Stimulated activated CD4-positive, alpha-beta T cell treated with anti-CD3 and anti-CD28 coated beads, Interleukin-2, amount 100 ng/mL, for 24 hours (primary cell): Measurements from ENCODE around the gene PAX5.

Source experiments
- DNase-seq, 2 donors: peaks; one replicate each; pipeline ENCODE4 v3.0.0-alpha.2; 2020

Gene PAX5

DNA sequence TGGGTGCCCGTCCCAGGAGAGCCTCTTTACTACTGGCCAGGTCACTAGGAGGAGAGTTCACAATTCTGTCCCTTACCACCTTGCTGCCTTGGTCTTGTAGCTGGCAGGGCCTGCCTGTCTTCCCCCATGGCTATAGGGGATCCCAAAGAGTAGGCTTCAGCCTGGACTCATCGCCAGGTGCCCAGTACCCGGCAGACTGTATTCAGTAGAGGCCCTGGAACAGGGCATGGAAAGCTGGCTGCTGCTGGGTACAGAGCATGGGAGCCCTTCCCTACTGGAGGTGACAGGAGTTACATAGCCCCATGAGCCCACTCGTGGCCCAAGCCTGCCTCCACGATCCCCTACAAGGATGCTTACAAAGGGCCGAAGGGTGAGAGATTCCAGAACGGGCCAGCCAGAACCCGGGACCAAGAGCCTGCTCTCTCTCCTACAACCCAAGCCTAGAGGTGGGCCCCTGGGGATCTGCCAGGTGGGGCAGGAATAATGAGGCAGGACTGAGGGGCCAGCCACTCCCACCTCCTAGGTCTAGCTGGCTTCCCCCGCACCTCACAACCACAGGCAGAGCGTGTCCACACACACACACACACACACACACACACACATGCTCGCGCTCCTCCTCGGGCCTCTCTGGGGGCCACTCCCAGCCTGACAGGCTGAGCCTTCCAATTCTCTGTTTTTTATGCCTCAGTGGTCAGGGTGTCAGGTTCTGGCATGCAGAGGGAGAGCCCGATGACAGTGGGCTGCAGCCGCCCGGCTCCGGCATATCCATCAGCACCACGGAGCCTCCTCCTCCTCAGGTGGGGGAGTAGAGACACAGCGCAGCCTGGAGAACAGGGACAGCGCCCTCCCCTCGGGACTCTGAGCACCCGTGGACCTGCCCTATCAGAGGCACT, 186.0 kb downstream of the PAX5 start:
- no peak for DNase-seq

- DNase-seq, result no peak
Measured at GRCh38 chr9:36846621-36847020, 187.4 kb downstream of the PAX5 start.

GRCh38 chr9:36845844-36846243, 188.2 kb downstream of the PAX5 start:
- DNase-seq, result no peak

DNA sequence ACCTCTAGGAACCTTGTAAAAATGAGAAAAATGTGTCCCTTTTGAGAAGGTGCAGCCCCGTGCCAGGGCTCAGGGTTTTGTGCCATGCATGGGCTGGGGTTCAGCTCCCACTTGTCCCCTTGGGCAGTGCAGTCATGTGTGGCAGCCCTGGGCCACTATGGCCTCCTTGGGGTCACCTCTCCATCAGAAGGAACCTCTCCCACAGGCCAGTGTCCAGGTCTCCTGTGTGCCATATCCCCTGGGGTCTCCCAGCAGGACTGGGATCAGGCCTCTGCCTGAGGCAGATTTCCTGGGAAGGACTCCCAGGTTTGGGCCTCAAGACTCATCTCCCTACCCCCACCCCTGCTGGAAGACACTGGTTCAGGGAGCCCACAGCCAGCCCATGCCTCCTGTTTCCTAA, 189.1 kb downstream of the PAX5 start:
- no peak for DNase-seq

DNA sequence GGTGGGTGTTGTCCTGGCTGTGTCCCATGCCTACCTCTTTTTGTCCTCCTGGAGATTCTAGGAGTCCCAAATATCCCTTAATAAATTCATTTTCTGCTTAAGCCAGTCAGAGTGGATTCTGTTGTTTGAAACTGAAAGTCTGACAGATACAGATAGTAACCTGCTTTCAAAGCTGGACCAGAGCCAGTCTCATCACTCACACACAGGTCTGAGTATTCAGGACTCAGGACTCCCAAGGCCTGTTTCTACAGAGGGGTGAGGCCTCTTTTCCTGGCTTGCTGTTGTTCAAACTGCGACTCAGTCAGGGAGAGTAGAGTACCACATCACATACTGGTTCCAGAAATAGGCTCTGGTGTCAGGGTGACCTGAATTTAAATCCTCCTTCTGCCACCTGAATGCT, 190.1 kb downstream of the PAX5 start:
- no peak for DNase-seq

GRCh38 chr9:36842560-36843530, 191.2 kb downstream of the PAX5 start:
- DNase-seq, result no peak

DNA sequence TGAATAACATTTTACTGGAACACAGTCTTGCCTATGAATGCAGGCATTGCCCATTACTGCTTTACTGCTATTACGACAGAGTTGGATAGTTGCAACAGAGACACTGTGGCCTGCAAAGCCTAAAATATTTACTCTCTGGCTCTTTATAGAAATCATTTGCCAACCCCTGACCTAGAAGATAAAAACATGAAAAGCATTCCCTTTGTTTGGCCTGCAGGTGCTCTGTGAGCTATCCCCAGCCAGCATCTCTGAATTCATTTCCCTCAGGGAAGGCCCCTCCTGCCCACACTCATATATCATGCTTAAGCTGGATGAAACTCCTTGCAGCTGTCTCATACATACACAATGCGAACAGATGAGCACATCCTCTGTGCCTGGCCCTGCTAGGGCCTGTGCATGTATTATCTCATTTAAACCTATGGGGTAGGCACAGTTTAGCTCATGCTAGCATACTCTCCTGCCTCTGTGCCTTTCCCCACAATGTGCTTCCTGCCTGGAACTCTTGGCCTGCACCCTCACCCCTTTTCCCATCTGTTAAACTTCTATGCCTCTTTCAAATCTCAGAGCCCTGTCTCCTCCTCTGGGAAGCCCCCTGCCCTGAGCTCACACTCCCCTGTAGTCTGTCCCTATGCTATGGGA, 193.1 kb downstream of the PAX5 start:
- DNase-seq, result no peak

DNA sequence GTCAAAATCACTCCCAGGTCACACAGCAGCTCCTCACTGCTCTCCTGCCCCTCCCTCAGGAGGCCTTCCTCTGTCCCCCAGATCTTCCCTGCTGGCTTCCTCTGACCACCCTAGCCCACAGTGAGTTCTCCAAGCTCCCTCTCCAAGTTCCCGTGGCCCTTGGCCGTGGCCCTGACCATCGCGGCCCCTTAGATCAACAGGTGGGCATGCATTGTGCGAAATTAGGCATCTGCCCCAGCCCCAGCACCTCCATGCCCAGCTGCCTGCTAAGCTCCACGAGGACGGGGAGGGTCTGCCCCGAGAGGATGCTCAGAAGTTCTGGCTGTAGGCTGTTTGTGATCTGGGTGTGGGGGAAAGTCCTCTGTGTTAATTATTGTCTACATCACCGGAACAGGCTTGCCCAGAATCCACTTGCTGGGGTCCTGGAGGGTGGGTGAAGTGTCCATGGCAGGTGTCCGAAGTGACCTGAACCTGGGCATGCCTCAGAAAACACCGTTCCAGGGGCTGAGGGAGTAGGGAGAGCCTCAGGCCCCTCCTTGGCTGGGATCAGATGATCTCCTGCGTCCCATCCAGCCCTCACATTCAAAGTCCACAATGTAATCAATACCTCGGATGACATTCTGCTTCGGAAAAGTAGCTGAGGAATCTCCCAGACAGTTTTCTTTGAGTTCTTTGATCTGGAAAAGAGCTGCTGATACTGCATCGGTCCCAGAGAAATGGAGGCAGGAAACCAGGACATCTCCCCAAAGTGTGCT, 194.8 kb downstream of the PAX5 start:
- DNase-seq, result no peak

GRCh38 chr9:36837431-36838405, 196.3 kb downstream of the PAX5 start:
- DNase-seq, result no peak

- DNase-seq, result no peak
Measured at GRCh38 chr9:36836486-36836885, 197.6 kb downstream of the PAX5 start.

DNA sequence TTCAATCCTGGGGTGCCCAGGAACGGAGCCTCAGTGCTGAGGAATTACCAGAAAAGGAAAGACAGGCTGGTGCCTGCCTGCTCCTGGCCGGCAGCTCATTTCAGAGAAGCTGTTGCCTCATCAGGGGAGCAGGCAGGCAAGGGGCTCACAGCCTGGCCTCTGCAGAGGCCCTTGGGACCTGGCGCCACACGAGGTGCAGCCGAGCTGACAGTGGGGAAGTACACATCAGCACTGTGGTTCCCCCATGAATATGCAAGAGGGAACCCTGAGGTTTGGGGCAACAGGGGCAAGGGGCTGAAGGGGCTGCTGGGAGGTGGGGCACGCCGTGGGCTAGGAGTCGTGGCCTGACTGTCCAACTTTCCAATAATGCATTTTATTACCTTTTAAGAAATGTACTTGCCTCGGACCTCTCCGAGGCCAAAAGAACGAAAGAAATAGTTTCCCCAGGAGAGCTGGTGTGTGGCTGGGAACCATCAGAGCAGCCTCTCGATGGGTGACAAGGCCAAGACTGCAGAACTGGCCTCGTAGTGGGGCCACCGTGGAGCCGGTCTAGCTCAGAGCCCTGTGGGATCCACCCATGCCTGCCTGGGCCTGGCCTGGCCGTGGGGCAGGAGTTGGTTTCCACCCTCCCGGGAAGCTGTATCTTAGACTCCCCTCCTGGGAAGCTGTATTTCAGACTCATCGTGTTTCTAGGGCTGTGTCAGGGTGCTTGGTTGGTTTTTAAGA, 198.6 kb downstream of the PAX5 start:
- DNase-seq, result no peak

GRCh38 chr9:36834736-36835135, 199.3 kb downstream of the PAX5 start:
- no peak for DNase-seq

DNA sequence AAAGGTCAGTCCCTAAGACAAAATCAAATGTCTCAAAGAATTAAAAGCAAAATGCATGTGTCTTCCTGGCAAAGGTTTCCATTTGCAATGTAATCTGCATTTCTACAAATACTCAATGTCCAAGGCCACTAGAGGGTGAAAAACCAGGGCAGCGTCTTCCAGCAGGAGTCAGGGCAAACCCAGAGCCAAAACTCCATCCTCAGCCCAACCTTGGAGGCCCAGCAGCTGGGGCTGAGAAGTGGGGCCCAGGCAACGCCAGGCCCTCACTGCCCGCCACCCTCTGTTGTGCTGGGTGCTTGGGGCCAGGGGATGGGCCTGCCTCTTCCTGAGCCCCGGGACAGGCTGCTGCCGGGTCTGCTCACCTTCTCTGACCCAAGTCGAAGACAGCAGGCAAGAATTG, 200.1 kb downstream of the PAX5 start:
- no peak for DNase-seq

DNA sequence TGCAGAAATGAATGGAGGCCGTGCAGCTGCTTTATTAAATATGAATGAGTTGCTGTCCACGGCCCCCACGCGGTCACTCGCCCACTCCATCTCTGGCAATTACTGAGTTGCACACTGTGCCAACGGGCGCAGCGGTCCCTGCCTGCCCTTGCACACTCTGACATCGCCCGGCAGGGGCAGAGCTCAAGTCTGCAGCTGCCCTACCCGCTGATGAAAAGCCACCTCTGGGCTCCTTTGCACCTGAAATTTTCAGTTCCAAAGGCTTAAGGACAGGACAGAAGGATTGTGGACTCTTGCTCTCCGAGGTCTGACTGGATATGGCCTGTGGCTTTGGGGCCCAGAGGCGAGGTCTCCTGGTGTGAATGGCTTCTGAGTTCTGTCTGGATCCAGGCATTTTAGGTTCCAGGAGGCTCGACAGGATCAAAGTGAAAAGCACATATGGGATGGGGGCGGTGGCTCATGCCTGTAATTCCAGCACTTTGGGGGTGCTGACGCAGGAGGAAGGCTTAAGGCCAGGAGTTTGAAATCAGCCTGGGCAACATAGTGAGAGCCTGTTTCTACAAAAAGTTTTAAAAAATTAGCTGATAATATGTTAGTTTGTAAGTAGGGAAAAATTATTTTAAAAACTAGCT, 201.8 kb downstream of the PAX5 start:
- no peak for DNase-seq

GRCh38 chr9:36831381-36832161, 202.5 kb downstream of the PAX5 start:
- DNase-seq, result no peak

DNA sequence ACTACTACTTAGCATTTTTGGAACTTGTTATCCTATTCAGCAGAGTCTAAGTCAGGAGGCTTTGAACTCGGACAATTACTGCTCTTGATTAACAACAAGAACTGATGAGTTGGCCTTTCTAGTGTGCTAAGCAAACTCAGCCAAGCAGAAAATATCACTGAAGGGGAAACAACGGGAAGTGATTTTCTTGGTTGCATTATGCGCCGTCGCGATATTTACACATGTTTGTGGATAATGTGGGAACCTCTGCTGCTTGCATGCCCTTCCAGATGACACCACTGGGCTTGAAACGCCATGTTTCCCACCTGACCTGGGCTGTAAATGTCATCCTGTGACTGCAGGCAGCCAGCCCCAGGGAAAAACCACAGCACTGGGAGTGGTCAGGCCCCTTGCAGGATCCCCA, 205.5 kb downstream of the PAX5 start:
- no peak for DNase-seq

DNA sequence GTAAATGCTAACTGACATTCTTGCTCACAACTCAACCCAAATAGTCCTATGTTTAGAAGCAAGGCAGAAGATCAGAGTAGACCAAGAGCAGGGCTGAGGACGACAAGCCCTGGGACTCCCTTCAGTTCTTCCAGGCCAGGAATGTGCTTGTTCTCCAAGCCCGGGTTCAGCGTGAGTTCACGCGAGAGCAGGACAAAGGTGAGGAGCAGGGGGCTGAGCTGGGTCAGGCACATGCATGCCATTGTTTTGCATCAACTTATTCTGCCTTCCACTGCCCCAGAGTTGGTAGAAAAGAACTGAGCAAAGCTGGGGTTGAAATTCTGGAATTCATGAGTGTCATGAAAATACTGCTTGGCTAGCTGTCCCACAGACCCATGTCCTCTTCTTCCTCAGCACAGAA, 206.5 kb downstream of the PAX5 start:
- DNase-seq, result no peak

GRCh38 chr9:36826581-36826980, 207.5 kb downstream of the PAX5 start:
- no peak for DNase-seq

DNA sequence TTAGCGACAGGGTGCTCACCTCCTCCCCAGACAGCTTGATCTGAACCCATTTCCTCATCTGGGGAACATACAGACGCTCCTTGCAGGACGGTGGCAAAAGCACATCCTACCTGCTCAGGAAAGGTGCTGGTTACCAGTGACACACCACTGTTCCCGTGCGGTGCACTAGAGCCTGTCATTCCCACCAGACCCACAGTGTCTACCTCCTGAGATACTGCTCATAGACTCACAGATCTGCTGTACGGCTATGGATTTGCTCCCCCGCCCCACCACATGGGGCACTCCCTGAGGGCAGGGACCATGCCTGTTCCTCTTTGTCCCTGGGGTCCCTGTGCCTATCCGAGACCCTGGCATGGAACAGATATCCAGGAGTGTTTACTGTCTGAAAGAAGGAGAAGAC, 208.9 kb downstream of the PAX5 start:
- DNase-seq, result no peak
